ENCODE results near the gene TRPC4AP.

GRCh38 chr20:35106827-35107380 lies 14.3 kb upstream of the TRPC4AP start:
- TF ChIP-seq, protein P1, sequence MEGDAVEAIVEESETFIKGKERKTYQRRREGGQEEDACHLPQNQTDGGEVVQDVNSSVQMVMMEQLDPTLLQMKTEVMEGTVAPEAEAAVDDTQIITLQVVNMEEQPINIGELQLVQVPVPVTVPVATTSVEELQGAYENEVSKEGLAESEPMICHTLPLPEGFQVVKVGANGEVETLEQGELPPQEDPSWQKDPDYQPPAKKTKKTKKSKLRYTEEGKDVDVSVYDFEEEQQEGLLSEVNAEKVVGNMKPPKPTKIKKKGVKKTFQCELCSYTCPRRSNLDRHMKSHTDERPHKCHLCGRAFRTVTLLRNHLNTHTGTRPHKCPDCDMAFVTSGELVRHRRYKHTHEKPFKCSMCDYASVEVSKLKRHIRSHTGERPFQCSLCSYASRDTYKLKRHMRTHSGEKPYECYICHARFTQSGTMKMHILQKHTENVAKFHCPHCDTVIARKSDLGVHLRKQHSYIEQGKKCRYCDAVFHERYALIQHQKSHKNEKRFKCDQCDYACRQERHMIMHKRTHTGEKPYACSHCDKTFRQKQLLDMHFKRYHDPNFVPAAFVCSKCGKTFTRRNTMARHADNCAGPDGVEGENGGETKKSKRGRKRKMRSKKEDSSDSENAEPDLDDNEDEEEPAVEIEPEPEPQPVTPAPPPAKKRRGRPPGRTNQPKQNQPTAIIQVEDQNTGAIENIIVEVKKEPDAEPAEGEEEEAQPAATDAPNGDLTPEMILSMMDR (IDR thresholded peaks at IDR 0.05): no peak
- TF ChIP-seq EP300 (IDR thresholded peaks at IDR 0.05): no peak
- TF ChIP-seq POLR2AphosphoS5 (IDR thresholded peaks at IDR 0.05): no peak
- TF ChIP-seq POLR2A (IDR thresholded peaks at IDR 0.05): no peak
